ENCODE data around the gene SEC24C.
"Not testable (repeated sequence)": the region's sequence is repeated elsewhere in the genome, so short reads cannot be mapped to it uniquely, and the experiment has no call there.

SEC24C gene

DNA sequence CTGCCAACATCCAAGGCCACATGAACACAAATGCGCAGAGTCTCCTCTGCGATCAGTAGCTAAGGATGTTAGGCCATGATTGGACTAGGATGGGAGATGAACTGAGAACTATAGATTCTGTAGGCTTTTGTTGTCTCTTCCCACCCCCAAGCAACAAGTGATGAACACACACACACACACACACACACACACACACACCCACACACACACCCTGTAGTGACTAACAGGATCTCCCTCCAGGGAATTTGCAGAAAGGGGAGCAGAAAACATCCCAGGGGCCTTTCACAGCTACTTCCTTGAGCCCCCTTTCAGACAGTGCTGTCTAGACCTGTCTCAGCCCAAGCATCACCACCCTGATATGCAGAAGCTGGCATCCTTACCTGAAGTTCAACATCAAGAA, 37.7 kb upstream of the SEC24C start:
- H4K20me1 ChIP-seq (ENCODE audit: low read depth, low read length); H3K4me3 ChIP-seq (ENCODE audit: insufficient read depth, low read length, poor library complexity, severe bottlenecking); H3K9ac ChIP-seq (ENCODE audit: low read length); H3F3A ChIP-seq (ENCODE audit: insufficient read depth); H2AFZ ChIP-seq (ENCODE audit: low read depth, low read length, severe bottlenecking); H3K27ac ChIP-seq (ENCODE audit: low read depth, low read length); H3K79me2 ChIP-seq (ENCODE audit: insufficient read depth, low read length); H3K27me3 ChIP-seq (ENCODE audit: low read length); H3K4me2 ChIP-seq (ENCODE audit: low read depth, low read length, poor library complexity, severe bottlenecking); H3K9me3 ChIP-seq (ENCODE audit: insufficient read depth, low read length); H3K36me3 ChIP-seq (ENCODE audit: low read length); H3K9me2 ChIP-seq (replicated peaks; ENCODE audit: insufficient read depth, low read length): not testable (repeated sequence)

DNA sequence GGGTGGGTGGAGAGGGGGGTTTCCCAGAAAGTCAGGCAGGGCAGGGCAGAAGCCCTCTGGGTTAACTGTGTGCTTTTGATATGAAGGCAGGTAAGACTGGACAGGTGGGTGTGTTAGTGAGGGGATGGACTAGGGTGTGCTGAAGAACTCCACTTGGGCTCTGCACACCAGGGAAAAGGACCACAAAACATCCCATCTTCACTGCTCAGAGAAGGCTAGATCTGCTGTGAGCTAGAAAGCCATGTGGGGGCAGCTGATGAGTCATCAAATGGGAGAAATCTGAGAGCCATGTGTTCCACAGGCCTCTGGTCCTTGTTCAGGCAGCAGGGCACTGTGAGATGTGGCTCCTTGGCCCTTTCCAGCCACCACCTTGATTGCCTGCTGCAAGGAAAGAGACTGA, 36.5 kb upstream of the SEC24C start:
- not testable (repeated sequence) for H3K9me3 ChIP-seq (ENCODE audit: insufficient read depth, low read length); H3F3A ChIP-seq (ENCODE audit: insufficient read depth); H3K27me3 ChIP-seq (ENCODE audit: low read length); H3K79me2 ChIP-seq (ENCODE audit: insufficient read depth, low read length); H3K4me3 ChIP-seq (ENCODE audit: insufficient read depth, low read length, poor library complexity, severe bottlenecking); H3K4me2 ChIP-seq (ENCODE audit: low read depth, low read length, poor library complexity, severe bottlenecking); H3K9ac ChIP-seq (ENCODE audit: low read length); H4K20me1 ChIP-seq (ENCODE audit: low read depth, low read length); H3K36me3 ChIP-seq (ENCODE audit: low read length); H3K27ac ChIP-seq (ENCODE audit: low read depth, low read length); H3K9me2 ChIP-seq (replicated peaks; ENCODE audit: insufficient read depth, low read length); H2AFZ ChIP-seq (ENCODE audit: low read depth, low read length, severe bottlenecking)

DNA sequence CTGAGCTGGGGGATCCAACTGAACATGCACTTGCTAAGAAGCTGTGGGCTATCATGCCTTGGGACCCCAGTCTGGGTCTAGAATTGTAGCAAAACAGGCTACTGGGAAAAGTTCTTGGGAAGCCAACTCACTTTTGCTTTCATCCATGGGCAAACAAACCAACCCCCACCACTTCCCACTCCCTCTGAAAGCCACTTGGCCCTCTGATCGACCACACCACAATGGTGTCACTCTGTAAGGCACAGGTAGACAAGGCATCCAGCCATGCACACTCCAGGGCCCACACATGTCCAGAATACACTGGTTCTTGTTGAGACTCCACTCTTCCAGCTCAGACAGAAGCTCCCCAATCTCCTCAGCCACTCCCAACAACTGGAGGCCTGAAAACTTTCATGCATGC, 36.0 kb upstream of the SEC24C start:
- not testable (repeated sequence) for H3K4me2 ChIP-seq (ENCODE audit: low read depth, low read length, poor library complexity, severe bottlenecking); H3K9me2 ChIP-seq (replicated peaks; ENCODE audit: insufficient read depth, low read length); H2AFZ ChIP-seq (ENCODE audit: low read depth, low read length, severe bottlenecking); H3K9ac ChIP-seq (ENCODE audit: low read length); H3K9me3 ChIP-seq (ENCODE audit: insufficient read depth, low read length); H3K36me3 ChIP-seq (ENCODE audit: low read length); H4K20me1 ChIP-seq (ENCODE audit: low read depth, low read length); H3F3A ChIP-seq (ENCODE audit: insufficient read depth); H3K4me3 ChIP-seq (ENCODE audit: insufficient read depth, low read length, poor library complexity, severe bottlenecking); H3K27ac ChIP-seq (ENCODE audit: low read depth, low read length); H3K79me2 ChIP-seq (ENCODE audit: insufficient read depth, low read length); H3K27me3 ChIP-seq (ENCODE audit: low read length)

DNA sequence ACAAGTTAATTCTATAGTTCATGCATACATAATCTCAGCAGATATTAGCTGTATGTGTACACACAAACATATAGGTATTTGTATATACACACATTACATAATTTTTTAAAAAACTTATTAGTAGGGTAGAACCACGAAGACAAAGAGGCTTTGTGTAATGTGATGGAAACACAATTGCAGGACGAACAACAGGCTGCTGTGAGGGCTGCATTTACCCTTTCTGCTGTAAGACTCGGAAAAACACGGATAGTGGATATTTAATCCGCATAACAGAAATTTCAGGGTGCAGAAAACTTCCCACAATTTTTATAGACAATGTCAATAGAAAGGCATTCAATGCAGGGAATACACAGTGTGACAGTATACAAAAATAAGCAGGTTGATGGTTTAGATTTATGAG, 32.5 kb upstream of the SEC24C start:
- H3K36me3 ChIP-seq (ENCODE audit: low read length); H3K27ac ChIP-seq (ENCODE audit: low read depth, low read length); H3K9me2 ChIP-seq (replicated peaks; ENCODE audit: insufficient read depth, low read length): not testable (repeated sequence)

DNA sequence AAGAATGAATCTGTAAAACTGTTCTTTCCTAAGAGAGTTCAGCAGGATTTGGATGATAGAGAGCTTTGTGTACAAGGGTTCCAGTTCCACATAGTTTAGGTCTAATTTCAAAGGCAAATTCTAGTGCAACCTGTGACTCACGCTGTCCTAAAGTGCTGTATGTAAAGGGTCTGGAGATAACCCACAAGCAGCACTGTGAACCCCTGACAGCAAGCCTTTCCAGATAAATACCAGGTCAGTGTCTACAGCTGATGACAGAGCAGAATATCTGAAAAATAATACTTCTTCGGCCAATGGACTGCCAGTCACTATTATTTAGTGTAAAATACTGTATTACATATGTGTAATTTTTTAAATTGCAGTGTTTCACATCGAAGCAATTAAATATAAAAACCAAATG, 30.3 kb upstream of the SEC24C start:
- not testable (repeated sequence) for H4K20me1 ChIP-seq (ENCODE audit: low read depth, low read length); H3K79me2 ChIP-seq (ENCODE audit: insufficient read depth, low read length); H3K9me2 ChIP-seq (replicated peaks; ENCODE audit: insufficient read depth, low read length); H3K4me2 ChIP-seq (ENCODE audit: low read depth, low read length, poor library complexity, severe bottlenecking); H2AFZ ChIP-seq (ENCODE audit: low read depth, low read length, severe bottlenecking); H3K27ac ChIP-seq (ENCODE audit: low read depth, low read length); H3K9me3 ChIP-seq (ENCODE audit: insufficient read depth, low read length); H3K4me3 ChIP-seq (ENCODE audit: insufficient read depth, low read length, poor library complexity, severe bottlenecking); H3K9ac ChIP-seq (ENCODE audit: low read length); H3K27me3 ChIP-seq (ENCODE audit: low read length); H3F3A ChIP-seq (ENCODE audit: insufficient read depth)
- H3K36me3 ChIP-seq (ENCODE audit: low read length) = peaks cover 17% of the 10 kb centered on the region; the same call in 1 of the 2 replicates

More for the DNA sequence above, 32.5 kb upstream of the SEC24C start:
- H3K9me3 ChIP-seq (ENCODE audit: insufficient read depth, low read length); H4K20me1 ChIP-seq (ENCODE audit: low read depth, low read length); H3K79me2 ChIP-seq (ENCODE audit: insufficient read depth, low read length); H3K27me3 ChIP-seq (ENCODE audit: low read length); H2AFZ ChIP-seq (ENCODE audit: low read depth, low read length, severe bottlenecking); H3K9ac ChIP-seq (ENCODE audit: low read length); H3K4me2 ChIP-seq (ENCODE audit: low read depth, low read length, poor library complexity, severe bottlenecking); H3F3A ChIP-seq (ENCODE audit: insufficient read depth); H3K4me3 ChIP-seq (ENCODE audit: insufficient read depth, low read length, poor library complexity, severe bottlenecking): not testable (repeated sequence)

DNA sequence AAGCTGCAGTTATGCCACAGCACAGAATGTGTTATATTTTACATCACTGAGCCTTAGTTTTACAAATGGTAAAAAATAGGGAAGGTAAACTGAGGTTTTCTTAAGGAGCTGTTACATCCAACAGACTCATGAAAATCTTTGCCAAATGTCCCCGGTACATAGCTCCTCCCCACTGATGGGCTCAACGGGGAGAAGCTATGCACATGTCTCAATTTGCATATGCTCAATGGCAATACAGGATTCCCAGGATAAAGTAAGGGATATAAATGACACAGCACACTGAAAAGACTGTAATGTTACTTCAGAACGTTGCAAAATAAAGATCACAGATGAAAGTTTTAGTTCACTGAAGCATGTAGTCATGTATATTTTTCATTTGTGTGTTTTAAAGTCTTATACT, 29.7 kb upstream of the SEC24C start:
- H3K79me2 ChIP-seq (ENCODE audit: insufficient read depth, low read length); H3K4me2 ChIP-seq (ENCODE audit: low read depth, low read length, poor library complexity, severe bottlenecking); H4K20me1 ChIP-seq (ENCODE audit: low read depth, low read length); H3K9me2 ChIP-seq (replicated peaks; ENCODE audit: insufficient read depth, low read length); H3K4me3 ChIP-seq (ENCODE audit: insufficient read depth, low read length, poor library complexity, severe bottlenecking); H3K9ac ChIP-seq (ENCODE audit: low read length); H3K27ac ChIP-seq (ENCODE audit: low read depth, low read length); H3F3A ChIP-seq (ENCODE audit: insufficient read depth); H3K27me3 ChIP-seq (ENCODE audit: low read length); H2AFZ ChIP-seq (ENCODE audit: low read depth, low read length, severe bottlenecking); H3K9me3 ChIP-seq (ENCODE audit: insufficient read depth, low read length): not testable (repeated sequence)
- H3K36me3 ChIP-seq (ENCODE audit: low read length) = peaks cover 17% of the 10 kb centered on the region; the same call in 1 of the 2 replicates

DNA sequence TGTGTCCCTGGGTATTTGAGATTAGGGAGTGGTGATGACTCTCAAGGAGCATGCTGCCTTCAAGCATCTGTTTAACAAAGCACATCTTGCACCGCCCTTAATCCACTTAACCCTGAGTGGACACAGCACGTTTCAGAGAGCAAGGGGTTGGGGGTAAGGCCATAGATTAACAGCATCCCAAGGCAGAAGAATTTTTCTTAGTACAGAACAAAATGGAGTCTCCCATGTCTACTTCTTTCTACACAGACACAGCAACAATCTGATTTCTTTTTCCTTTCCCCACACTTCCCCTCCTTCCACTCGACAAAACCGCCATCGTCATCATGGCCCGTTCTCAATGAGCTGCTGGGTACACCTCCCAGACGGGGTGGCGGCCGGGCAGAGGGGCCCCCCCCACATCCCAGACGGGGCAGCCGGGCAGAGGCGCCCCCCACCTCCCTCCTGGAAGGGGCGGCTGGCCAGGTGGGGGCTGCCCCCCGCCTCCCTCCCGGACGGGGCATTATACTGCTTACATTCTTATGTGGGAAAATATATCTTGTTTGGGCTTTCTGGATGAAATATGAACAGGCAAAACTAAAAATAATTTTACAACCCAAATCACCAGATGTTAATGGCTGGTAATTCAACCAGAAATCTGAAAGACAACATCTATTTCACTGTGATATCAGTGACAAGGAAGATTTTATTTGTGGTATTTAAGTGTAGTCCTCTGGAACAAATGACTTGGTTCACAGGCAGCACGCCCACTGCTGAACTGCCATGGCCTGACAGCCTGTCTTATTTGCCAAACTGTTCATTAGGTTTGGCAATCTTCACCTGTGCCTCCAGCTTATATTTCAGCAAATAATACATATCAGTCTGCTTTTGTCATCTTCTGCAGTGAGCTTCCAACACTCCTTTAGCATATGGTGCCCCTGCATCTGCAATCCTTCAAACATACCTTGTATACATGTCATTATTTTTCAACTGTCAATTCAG, 28.7 kb upstream of the SEC24C start:
- not testable (repeated sequence) for H2AFZ ChIP-seq (ENCODE audit: low read depth, low read length, severe bottlenecking); H3K9ac ChIP-seq (ENCODE audit: low read length); H3K79me2 ChIP-seq (ENCODE audit: insufficient read depth, low read length); H3K4me3 ChIP-seq (ENCODE audit: insufficient read depth, low read length, poor library complexity, severe bottlenecking); H4K20me1 ChIP-seq (ENCODE audit: low read depth, low read length); H3K9me2 ChIP-seq (replicated peaks; ENCODE audit: insufficient read depth, low read length); H3K9me3 ChIP-seq (ENCODE audit: insufficient read depth, low read length); H3F3A ChIP-seq (ENCODE audit: insufficient read depth); H3K27me3 ChIP-seq (ENCODE audit: low read length); H3K4me2 ChIP-seq (ENCODE audit: low read depth, low read length, poor library complexity, severe bottlenecking); H3K27ac ChIP-seq (ENCODE audit: low read depth, low read length)
- H3K36me3 ChIP-seq (ENCODE audit: low read length) = peaks cover 17% of the 10 kb centered on the region; the same call in 1 of the 2 replicates

All from SU-DHL-6 (cell line).